Measurements from ENCODE around the gene RBM44.
A peak's percentile ranks its signal among the peaks of the same experiment; 100 is the strongest.
"Not testable (repeated sequence)": the region's sequence is repeated elsewhere in the genome, so short reads cannot be mapped to it uniquely, and the experiment has no call there.

Gene RBM44

GRCh38 chr2:237863689-237864443 is 65.3 kb downstream of the RBM44 start:
- no peak for TF ChIP-seq CTCF (IDR thresholded peaks at IDR 0.05; ENCODE audit: low read depth, low read length)
- H3K4me3 ChIP-seq (ENCODE audit: low read depth, low read length): no peak overlapping the region

- H3K4me3 ChIP-seq (ENCODE audit: low read depth, low read length): no peak overlapping the region
- no peak for TF ChIP-seq CTCF (IDR thresholded peaks at IDR 0.05; ENCODE audit: low read depth, low read length)
Observed at GRCh38 chr2:237864444-237864931, 65.9 kb downstream of the RBM44 start.

- no peak for TF ChIP-seq CTCF (IDR thresholded peaks at IDR 0.05; ENCODE audit: low read depth, low read length)
- no peak overlapping the region for H3K4me3 ChIP-seq (ENCODE audit: low read depth, low read length)
Observed at GRCh38 chr2:237864940-237865622, 66.5 kb downstream of the RBM44 start.

GRCh38 chr2:237865623-237866041 is 67.1 kb downstream of the RBM44 start:
- no peak overlapping the region for H3K4me3 ChIP-seq (ENCODE audit: low read depth, low read length)

GRCh38 chr2:237866101-237866621 is 67.6 kb downstream of the RBM44 start:
- TF ChIP-seq CTCF (IDR thresholded peaks at IDR 0.05; ENCODE audit: low read depth, low read length): no peak

More at GRCh38 chr2:237865623-237866041, 67.1 kb downstream of the RBM44 start:
- no peak for TF ChIP-seq CTCF (IDR thresholded peaks at IDR 0.05; ENCODE audit: low read depth, low read length)

GRCh38 chr2:237867465-237867864 is 68.9 kb downstream of the RBM44 start:
- H3K4me3 ChIP-seq (ENCODE audit: low read depth, low read length): no peak overlapping the region
- no peak for TF ChIP-seq CTCF (IDR thresholded peaks at IDR 0.05; ENCODE audit: low read depth, low read length)

More at GRCh38 chr2:237866101-237866621, 67.6 kb downstream of the RBM44 start:
- 0 out of 2 replicates have a peak overlapping the region, but pooled peaks have one; percentile 9 for H3K4me3 ChIP-seq (ENCODE audit: low read depth, low read length)

GRCh38 chr2:237868074-237868473 is 69.5 kb downstream of the RBM44 start:
- not testable (repeated sequence) for H3K4me3 ChIP-seq (ENCODE audit: low read depth, low read length)
